K562 (cell line): ENCODE measurements around the gene SMIM22. TPM values are rescaled to one million over a fixed set of nuclear protein-coding genes. Genes with fewer than 3 reads are reported as not detected.

Source experiments
- ATAC-seq: fragments of 200-7000 bp; cut with Tn5 transposase; 3 replicates; pipeline ENCODE4 v1.9.1; 2020; ENCODE audit warnings: moderate library complexity
- BruUV-seq: library from RNA; stranded (reverse); fragments of 400-500 nt; replicated peaks from 2 replicates; lab custom pipeline; 2021; lab: Mats Ljungman, UMichigan
- CTCF ChIA-PET: fragments of 300-600 bp; formaldehyde crosslinking; extraction: SDS; loops from one replicate; lab custom pipeline; 2021; ENCODE audit warnings: low intra/inter-chr PET ratio; lab: Yijun Ruan, JAX
- POLR2A ChIA-PET: fragments of 300-600, 350-650 bp; sonication (Branson Sonifier 250); formaldehyde crosslinking; extraction: SDS; loops from one replicate; lab custom pipeline; 2021; ENCODE audit warnings: antibody characterized with exemption, inconsistent platforms; lab: Yijun Ruan, JAX
- DNase-seq, 4 experiments: peaks; one replicate each; pipeline versions ENCODE4 v3.0.0 to v3.0.0-alpha.2; 2011 to 2018; ENCODE audit warnings: low spot score in 3 of 4, mixed read lengths in 3 of 4; ENCODE audit errors: extremely low read depth in 1 of 4
- FAIRE-seq: peaks from 2 replicates; lab custom pipeline; 2011; peaks lifted over from hg19 to GRCh38; lab: Jason Lieb, UNC
- H2AFZ ChIP-seq: 2 replicates; pipeline ENCODE4 v1.6.0; 2011; ENCODE audit warnings: low read depth, low read length, control low read depth, inconsistent platforms
- H3K27ac ChIP-seq: fragments of 200-600 bp; 3 replicates; pipeline ENCODE4 v1.8.0; 2011; ENCODE audit warnings: low read depth, mild to moderate bottlenecking, control low read depth, inconsistent platforms, low read length, moderate library complexity, mixed read lengths; ENCODE audit errors: extremely low read depth
- H3K27me3 ChIP-seq, 2 experiments: fragments of 300-600 bp in 1 of 2; 2 replicates in 1 of 2; 3 replicates in 1 of 2; pipeline versions ENCODE4 v1.6.0 to v1.8.0; 2011; ENCODE audit warnings: inconsistent platforms in 2 of 2, low read length in 2 of 2, mild to moderate bottlenecking in 1 of 2, mixed read lengths in 1 of 2, moderate library complexity in 1 of 2; ENCODE audit not compliant: control insufficient read depth in 2 of 2, insufficient read depth in 2 of 2
- H3K36me3 ChIP-seq: fragments of 300-600 bp; 3 replicates; pipeline ENCODE4 v1.8.0; 2011; ENCODE audit warnings: mild to moderate bottlenecking, low read length, inconsistent platforms; ENCODE audit not compliant: control insufficient read depth, insufficient read depth
- H3K4me1 ChIP-seq, 2 experiments: fragments of 200-600 bp in 1 of 2; replicated peaks in 1 of 2; 2 replicates in 1 of 2; 3 replicates in 1 of 2; pipeline versions ENCODE4 v1.5.1 to v1.8.0; 2011; ENCODE audit warnings: inconsistent platforms in 2 of 2, low read length in 2 of 2, mild to moderate bottlenecking in 1 of 2, mixed read lengths in 1 of 2, moderate library complexity in 1 of 2; ENCODE audit not compliant: control insufficient read depth in 2 of 2, insufficient read depth in 2 of 2
- H3K4me2 ChIP-seq: 2 replicates; pipeline ENCODE4 v1.6.1; 2011; ENCODE audit warnings: low read length, control low read depth, inconsistent platforms, mixed read lengths; ENCODE audit not compliant: insufficient read depth
- H3K4me3 ChIP-seq: fragments of 200-600 bp; sonication (generic), shearing (Covaris generic); 2 replicates; pipeline ENCODE4 v1.5.1; 2016; ENCODE audit warnings: control low read depth, inconsistent platforms
- H3K79me2 ChIP-seq: fragments of 200-600 bp; 3 replicates; pipeline ENCODE4 v1.8.0; 2011; ENCODE audit warnings: low read length, inconsistent platforms; ENCODE audit not compliant: control insufficient read depth, insufficient read depth
- H3K9ac ChIP-seq, 2 experiments: 2 replicates each; pipeline versions ENCODE4 v1.6.0 to v1.6.1; 2011; ENCODE audit warnings: low read depth in 2 of 2, low read length in 2 of 2, control low read depth in 1 of 2, inconsistent platforms in 1 of 2, mild to moderate bottlenecking in 1 of 2, mixed read lengths in 1 of 2; ENCODE audit not compliant: insufficient read depth in 1 of 2
- H3K9me1 ChIP-seq: one replicate; pipeline ENCODE4 v1.6.0; 2011; ENCODE audit warnings: inconsistent platforms, mild to moderate bottlenecking, low read length, moderate library complexity; ENCODE audit not compliant: control insufficient read depth, insufficient read depth
- H3K9me3 ChIP-seq: replicated peaks from 2 replicates; pipeline ENCODE4 v1.5.1; 2011; ENCODE audit warnings: low read depth, low read length, inconsistent platforms; ENCODE audit not compliant: control insufficient read depth, insufficient read depth
- H4K20me1 ChIP-seq: replicated peaks from 2 replicates; pipeline ENCODE4 v1.6.1; 2011; ENCODE audit warnings: low read length, inconsistent platforms, mixed read lengths; ENCODE audit not compliant: control insufficient read depth, insufficient read depth
- DACH1 ChIP-seq: fragments of 450-650 bp; IDR thresholded peaks from 2 replicates; pipeline ENCODE4 v1.6.1; 2018; ENCODE audit not compliant: partially characterized antibody
- ILK ChIP-seq: fragments of 450-650 bp; IDR thresholded peaks from 2 replicates; pipeline ENCODE4 v1.6.1; 2016; ENCODE audit warnings: missing genetic modification characterization, low read depth, mild to moderate bottlenecking, missing compliant biosample characterization, moderate library complexity, borderline replicate concordance
- L3MBTL2 ChIP-seq: fragments of 450-650 bp; IDR thresholded peaks from 2 replicates; pipeline ENCODE4 v1.6.1; 2016; ENCODE audit warnings: mild to moderate bottlenecking, moderate library complexity
- MAZ ChIP-seq, 2 experiments: fragments of 450-650 bp in 1 of 2; sonication (generic) in 1 of 2; formaldehyde crosslinking; IDR thresholded peaks in 1 of 2; conservative IDR thresholded peaks in 1 of 2; 2 replicates each; pipeline versions ENCODE4 v1.4.0 to v1.5.0; 2020; ENCODE audit warnings: mild to moderate bottlenecking in 1 of 2, missing genetic modification reagents in 1 of 2
- MEIS2 ChIP-seq: fragments of 450-650 bp; IDR thresholded peaks from 2 replicates; pipeline ENCODE4 v1.6.1; 2014; ENCODE audit warnings: mild to moderate bottlenecking; ENCODE audit not compliant: partially characterized antibody
- NUFIP1 ChIP-seq: fragments of 450-650 bp; IDR thresholded peaks from 2 replicates; pipeline ENCODE4 v1.6.1; 2018; ENCODE audit not compliant: partially characterized antibody
- TRIM28 ChIP-seq: fragments of 450-650 bp; IDR thresholded peaks from 2 replicates; pipeline ENCODE4 v1.6.1; 2017
- U2AF1 ChIP-seq: fragments of 200-400 bp; formaldehyde crosslinking; optimal IDR thresholded peaks from 2 replicates; pipeline ENCODE3; 2017; ENCODE audit warnings: mild to moderate bottlenecking, low read depth, low read length, moderate library complexity
- U2AF2 ChIP-seq: fragments of 200-400 bp; formaldehyde crosslinking; optimal IDR thresholded peaks from 2 replicates; pipeline ENCODE3; 2017; ENCODE audit warnings: low read depth, mild to moderate bottlenecking, low read length
- ZNF12 ChIP-seq: sonication (generic); formaldehyde crosslinking; IDR thresholded peaks from 2 replicates; pipeline ENCODE4 v1.4.0; 2020; ENCODE audit warnings: mild to moderate bottlenecking, missing genetic modification reagents
- ZNF384 ChIP-seq: IDR thresholded peaks from 2 replicates; pipeline ENCODE4 v1.6.1; 2012; ENCODE audit warnings: low read depth, low read length, improper control_type of control experiment
- ZNF584 ChIP-seq: fragments of 200-800 bp; sonication (Bioruptor generic); IDR thresholded peaks from 2 replicates; pipeline ENCODE4 v1.6.1; 2016; ENCODE audit warnings: low read depth, mild to moderate bottlenecking, missing genetic modification characterization, missing compliant biosample characterization
- WGBS: fragments of 100-300 bp; shearing (Covaris generic); methylation state at CpG from one replicate; pipeline ENCODE4 v1.1.6; 2016; ENCODE audit warnings: low coverage, mixed read lengths; ENCODE audit not compliant: insufficient coverage; ENCODE audit errors: missing lambda C conversion rate; 5-methylcytosine and 5-hydroxymethylcytosine counted together
- in situ Hi-C: fragments of 300-500 bp; cut with MboI; formaldehyde crosslinking; loops from 4 replicates; pipeline ENCODE4 v1.15.0; 2018; ENCODE audit warnings: inconsistent platforms, mixed read lengths
- intact Hi-C: fragments of 100-400 bp; cut with micrococcal nuclease; formaldehyde crosslinking; loops from 2 replicates; pipeline ENCODE4 v1.14.2; 2022
- polyA plus RNA-seq, 8 experiments: library from polyadenylated mRNA; depleted of rRNA in 4 of 8; stranded (reverse) in 5 of 8; unstranded in 3 of 8; fragments of >200 nt; fragmentation: Nextera tagmentation in 2 of 8; fragmentation: Illumina TruSeq in 1 of 8; extraction: Ambion mirVana in 2 of 8; extraction: Trizol in 1 of 8; gene quantifications; 2 replicates each; pipeline versions ENCODE4 v1.2.1 to v1.2.3, GENCODE V29; 2011 to 2014; ENCODE audit warnings: inconsistent platforms in 1 of 8, missing spikeins in 1 of 8
- total RNA-seq, 7 experiments: library from RNA; depleted of rRNA in 6 of 7; stranded (reverse); fragments of >200 nt in 6 of 7; fragmentation: Illumina TruSeq in 2 of 7; extraction: Trizol in 2 of 7; gene quantifications; 2 replicates each; pipeline versions ENCODE4 v1.2.1 to v1.2.3, GENCODE V29; 2011 to 2021; ENCODE audit warnings: low replicate concordance in 1 of 7
- TF ChIP-seq, protein P1 (sequence below): sonication (generic); formaldehyde crosslinking; IDR thresholded peaks from 2 replicates; pipeline ENCODE4 v1.8.0; 2022; ENCODE audit warnings: mild to moderate bottlenecking, low read depth, missing genetic modification reagents
- TF ChIP-seq, protein P2 (sequence below): sonication (generic); formaldehyde crosslinking; IDR thresholded peaks from 2 replicates; pipeline ENCODE4 v1.8.0; 2022; ENCODE audit warnings: missing genetic modification reagents, mild to moderate bottlenecking, borderline replicate concordance
- TF ChIP-seq, protein P3 (sequence below): fragments of 200-800 bp; sonication (Bioruptor generic); IDR thresholded peaks from 2 replicates; pipeline ENCODE4 v1.6.1; 2016; ENCODE audit warnings: missing genetic modification characterization, missing compliant biosample characterization

Gene SMIM22
- total and polyA plus RNA-seq, 9 of the 15 experiments (the other 6 are each of a cell fraction or from before 2014, with no cell fraction given) = not detected

DNA sequence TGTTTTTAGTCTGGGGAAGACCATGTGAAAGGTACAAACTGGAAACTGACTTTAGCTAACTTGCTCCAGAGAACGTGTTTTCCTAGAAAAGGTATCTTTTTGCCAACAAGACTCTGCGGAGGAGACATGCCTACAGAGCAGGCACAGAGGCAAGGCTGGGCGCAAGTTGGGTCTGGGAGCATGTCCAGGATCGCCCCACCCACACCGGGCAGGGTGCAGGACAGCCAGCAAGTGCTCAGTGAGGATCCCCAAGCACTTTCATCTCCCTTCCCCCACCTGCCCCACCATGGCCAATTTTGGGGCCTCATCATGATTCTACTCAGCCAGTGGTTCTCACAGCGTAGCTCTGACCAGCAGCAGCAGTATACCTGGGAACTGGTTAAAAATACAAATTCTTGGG, 25.5 kb downstream of the SMIM22 start (continued):
- TF ChIP-seq, protein P1, sequence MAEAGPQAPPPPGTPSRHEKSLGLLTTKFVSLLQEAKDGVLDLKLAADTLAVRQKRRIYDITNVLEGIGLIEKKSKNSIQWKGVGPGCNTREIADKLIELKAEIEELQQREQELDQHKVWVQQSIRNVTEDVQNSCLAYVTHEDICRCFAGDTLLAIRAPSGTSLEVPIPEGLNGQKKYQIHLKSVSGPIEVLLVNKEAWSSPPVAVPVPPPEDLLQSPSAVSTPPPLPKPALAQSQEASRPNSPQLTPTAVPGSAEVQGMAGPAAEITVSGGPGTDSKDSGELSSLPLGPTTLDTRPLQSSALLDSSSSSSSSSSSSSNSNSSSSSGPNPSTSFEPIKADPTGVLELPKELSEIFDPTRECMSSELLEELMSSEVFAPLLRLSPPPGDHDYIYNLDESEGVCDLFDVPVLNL (CRISPR knock-in tag) = no peak

DNA sequence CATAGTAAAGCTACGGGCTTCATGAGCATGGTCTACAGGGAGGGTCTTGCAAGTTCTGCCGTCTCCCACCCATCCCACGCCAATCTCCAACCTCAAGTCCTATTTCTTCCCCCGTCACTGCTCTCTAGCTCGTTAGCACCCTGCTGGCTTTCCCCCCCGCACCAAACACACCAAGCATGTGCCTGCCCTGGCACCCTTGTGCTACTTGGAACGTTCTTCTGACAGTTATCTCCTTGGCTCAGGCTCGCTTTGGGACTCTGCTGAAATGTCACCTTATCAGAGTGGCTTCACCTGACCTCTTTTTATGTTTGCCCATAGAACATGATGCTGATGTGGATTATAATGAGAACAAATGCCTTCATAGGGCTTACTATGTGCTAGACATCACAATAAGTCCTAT, 30.0 kb downstream of the SMIM22 start:
- Histone ChIP-seq H3K79me2 (no peaks in the 10 kb centered on the region), H3K4me2 (no peak overlapping the region), H3K9ac (no peak overlapping the region), H4K20me1 (no peaks in the 10 kb centered on the region), H3K27ac (no peak overlapping the region), H3K36me3 (peaks cover 89% of the 10 kb centered on the region), H3K9me3 (no peaks in the 10 kb centered on the region), H3K27me3 (no peaks in the 10 kb centered on the region), H3K9me1 (no peaks in the 10 kb centered on the region), H3K4me1 (no peaks in the 10 kb centered on the region), H3K4me3 (no peak overlapping the region), H2AFZ (no peak overlapping the region)
- CTCF ChIA-PET = no interaction called here
- DNase-seq = no peak
- intact Hi-C loops = loop anchor here (1.0 kb wide), 1 partner anchor 8 kb away; no protein-coding TSS in a partner anchor
- 68% methylated on average over 8 of the region's 8 CpGs for WGBS
- no peak for FAIRE-seq
- POLR2A ChIA-PET = interaction anchor here (0.6 to 1.7 kb wide), 7 partner anchors 9 to 130 kb away, joined by 3 to 6 read pairs (median 4); partner anchors contain the start of genes GLYR1 and UBN1
- no peak for ATAC-seq
- no TSS peak for BruUV-seq
- in situ Hi-C loops = no loop called here
- TF ChIP-seq, protein P2, sequence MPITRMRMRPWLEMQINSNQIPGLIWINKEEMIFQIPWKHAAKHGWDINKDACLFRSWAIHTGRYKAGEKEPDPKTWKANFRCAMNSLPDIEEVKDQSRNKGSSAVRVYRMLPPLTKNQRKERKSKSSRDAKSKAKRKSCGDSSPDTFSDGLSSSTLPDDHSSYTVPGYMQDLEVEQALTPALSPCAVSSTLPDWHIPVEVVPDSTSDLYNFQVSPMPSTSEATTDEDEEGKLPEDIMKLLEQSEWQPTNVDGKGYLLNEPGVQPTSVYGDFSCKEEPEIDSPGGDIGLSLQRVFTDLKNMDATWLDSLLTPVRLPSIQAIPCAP = no peak
- TF ChIP-seq MAZ (CRISPR knock-in tag; conservative IDR thresholded peaks at IDR 0.05 in 1 of 2, IDR thresholded peaks at IDR 0.05 in 1 of 2) (no peak), L3MBTL2 (no peak), U2AF2 (no peak), DACH1 (no peak), TRIM28 (no peak), U2AF1 (no peak), ZNF584 (CRISPR knock-in tag) (no peak), MEIS2 (no peak), ZNF384 (no peak), NUFIP1 (no peak), ILK (no peak), ZNF12 (CRISPR knock-in tag) (no peak)
- TF ChIP-seq, protein P3, sequence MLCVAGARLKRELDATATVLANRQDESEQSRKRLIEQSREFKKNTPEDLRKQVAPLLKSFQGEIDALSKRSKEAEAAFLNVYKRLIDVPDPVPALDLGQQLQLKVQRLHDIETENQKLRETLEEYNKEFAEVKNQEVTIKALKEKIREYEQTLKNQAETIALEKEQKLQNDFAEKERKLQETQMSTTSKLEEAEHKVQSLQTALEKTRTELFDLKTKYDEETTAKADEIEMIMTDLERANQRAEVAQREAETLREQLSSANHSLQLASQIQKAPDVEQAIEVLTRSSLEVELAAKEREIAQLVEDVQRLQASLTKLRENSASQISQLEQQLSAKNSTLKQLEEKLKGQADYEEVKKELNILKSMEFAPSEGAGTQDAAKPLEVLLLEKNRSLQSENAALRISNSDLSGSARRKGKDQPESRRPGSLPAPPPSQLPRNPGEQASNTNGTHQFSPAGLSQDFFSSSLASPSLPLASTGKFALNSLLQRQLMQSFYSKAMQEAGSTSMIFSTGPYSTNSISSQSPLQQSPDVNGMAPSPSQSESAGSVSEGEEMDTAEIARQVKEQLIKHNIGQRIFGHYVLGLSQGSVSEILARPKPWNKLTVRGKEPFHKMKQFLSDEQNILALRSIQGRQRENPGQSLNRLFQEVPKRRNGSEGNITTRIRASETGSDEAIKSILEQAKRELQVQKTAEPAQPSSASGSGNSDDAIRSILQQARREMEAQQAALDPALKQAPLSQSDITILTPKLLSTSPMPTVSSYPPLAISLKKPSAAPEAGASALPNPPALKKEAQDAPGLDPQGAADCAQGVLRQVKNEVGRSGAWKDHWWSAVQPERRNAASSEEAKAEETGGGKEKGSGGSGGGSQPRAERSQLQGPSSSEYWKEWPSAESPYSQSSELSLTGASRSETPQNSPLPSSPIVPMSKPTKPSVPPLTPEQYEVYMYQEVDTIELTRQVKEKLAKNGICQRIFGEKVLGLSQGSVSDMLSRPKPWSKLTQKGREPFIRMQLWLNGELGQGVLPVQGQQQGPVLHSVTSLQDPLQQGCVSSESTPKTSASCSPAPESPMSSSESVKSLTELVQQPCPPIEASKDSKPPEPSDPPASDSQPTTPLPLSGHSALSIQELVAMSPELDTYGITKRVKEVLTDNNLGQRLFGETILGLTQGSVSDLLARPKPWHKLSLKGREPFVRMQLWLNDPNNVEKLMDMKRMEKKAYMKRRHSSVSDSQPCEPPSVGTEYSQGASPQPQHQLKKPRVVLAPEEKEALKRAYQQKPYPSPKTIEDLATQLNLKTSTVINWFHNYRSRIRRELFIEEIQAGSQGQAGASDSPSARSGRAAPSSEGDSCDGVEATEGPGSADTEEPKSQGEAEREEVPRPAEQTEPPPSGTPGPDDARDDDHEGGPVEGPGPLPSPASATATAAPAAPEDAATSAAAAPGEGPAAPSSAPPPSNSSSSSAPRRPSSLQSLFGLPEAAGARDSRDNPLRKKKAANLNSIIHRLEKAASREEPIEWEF (CRISPR knock-in tag) = no peak
